NCI-H524 treated with DMSO at 0.1 percent for 48 hours (cell line): ENCODE measurements around the gene ARAP2.

ENCODE experiments used
- DNase-seq: peaks from one replicate; lab custom pipeline; 2025; lab: John Stamatoyannopoulos, UW

Gene ARAP2

GRCh38 chr4:36128689-36129088 lies 115.6 kb downstream of the ARAP2 start:
- no peak for DNase-seq

GRCh38 chr4:36123906-36124305 lies 120.4 kb downstream of the ARAP2 start:
- no peak for DNase-seq

GRCh38 chr4:36115312-36115711 lies 129.0 kb downstream of the ARAP2 start:
- DNase-seq = no peak

DNA sequence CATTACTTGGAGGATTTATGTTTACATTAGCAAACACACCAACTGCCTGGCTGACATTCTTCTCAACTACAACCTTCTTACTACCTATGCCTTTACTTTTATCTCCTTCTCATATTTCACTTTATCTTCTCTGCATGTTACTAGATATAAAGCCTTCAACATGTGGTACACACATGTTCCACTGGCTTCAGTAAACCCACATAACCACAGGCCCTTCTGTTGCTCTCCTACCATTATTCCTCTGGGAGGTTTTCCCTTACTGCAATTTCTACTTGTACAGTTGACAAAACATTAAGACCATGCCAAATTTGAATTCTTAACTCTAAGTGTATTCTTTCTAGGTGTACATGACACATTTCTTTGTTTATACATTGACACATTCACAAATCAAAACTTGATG lies 133.1 kb downstream of the ARAP2 start:
- peak; percentile 61 for DNase-seq

DNA sequence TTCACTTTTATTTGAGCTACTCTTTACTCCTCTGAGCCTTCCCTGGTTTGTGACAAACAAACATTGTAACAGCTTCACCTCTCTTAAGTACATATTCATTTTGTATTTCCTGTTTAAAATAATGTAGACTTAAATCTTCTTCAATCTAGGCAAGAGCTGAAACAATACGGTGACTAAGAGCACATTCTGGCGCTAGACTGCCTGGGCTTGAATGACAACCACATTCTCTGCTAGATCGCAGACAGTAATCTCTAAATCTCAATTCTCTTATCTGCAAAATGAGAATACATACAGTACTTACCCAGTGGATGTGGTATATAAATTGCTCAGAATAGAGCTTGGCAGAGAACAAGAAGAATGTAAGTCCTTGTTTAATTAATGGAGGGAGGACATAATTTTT lies 144.8 kb downstream of the ARAP2 start:
- DNase-seq = no peak

GRCh38 chr4:36094995-36095394 lies 149.3 kb downstream of the ARAP2 start:
- no peak for DNase-seq

GRCh38 chr4:36091997-36092396 lies 152.3 kb downstream of the ARAP2 start:
- DNase-seq = no peak

DNA sequence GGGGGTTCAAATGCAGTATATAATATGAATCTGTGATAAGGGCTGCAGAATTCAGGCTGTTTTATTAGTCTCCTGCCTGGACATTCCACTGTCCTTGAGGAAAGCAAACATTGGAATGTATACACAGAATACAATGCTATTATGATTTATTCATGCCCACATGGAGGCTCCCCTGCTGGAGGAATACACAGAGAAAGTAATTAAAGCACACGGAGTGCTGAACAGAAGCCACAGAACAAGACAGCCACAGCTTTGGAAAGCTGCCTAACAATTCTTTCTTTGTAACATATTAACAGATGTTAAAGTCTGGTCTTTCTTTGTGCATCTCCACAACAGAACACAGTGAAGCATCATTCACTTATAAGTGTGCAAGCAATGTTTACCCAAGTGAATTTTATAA lies 155.8 kb downstream of the ARAP2 start:
- DNase-seq = no peak

GRCh38 chr4:36086261-36086786 lies 158.0 kb downstream of the ARAP2 start:
- no peak for DNase-seq

DNA sequence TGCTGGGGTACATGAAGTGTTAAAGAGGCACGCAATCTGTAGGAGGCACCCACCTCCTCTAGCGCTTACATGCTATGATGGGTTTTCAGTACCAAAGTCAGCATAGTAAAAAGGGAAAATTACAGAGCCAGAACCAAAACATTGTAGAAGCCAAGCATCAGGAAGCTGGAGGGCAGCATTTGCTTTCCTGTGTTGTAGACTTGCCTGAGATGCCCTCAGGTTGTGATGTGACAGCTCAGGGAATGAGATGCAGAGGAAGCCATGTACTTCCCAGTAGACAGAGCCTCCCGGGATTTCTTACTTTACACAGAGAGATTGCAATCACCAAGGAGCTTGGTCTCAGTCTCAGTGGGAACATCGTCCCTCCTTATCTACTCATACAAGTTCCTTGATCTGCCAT lies 161.5 kb downstream of the ARAP2 start:
- no peak for DNase-seq

GRCh38 chr4:36081185-36081584 lies 163.1 kb downstream of the ARAP2 start:
- DNase-seq = no peak

DNA sequence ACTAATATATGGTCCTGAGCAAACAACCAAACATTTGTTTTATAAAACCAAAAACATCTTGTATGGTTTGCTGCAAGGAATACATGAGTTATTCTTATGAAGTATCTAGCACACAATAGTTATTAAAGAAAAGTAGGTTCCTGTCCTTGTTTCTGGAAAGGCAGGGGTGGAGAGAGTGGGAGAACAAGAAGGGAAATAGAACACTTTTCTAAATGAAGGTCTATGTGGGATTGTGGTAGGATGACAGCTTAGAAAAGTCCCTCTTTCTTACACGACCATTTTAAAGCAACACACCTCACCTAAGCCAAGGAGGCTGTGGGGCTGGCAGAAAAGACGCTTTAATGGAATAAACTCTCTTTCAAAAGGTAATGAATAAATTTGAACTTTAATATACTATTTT lies 164.6 kb downstream of the ARAP2 start:
- no peak for DNase-seq

- DNase-seq = no peak
These were observed 166.0 kb downstream of the ARAP2 start for GRCh38 chr4:36078319-36078718.

DNA sequence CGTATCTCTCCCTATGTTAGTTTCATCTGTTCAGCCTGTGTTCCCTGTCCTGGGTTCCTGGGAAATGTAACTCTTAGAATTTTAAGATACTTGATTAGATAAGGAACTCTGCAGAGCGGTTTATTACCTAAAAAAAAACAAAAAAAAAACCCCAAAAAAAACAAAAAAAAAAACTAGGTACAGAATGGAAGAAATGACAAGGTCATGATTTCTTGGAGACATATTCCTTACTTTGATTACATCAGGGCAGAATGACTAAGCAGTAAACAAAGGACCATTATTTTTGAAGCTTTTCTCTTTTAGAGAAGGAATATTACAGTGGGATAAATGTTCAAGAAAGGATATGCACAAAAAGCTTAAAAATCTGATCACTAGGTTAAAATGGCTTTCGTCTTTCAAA lies 171.8 kb downstream of the ARAP2 start:
- no peak for DNase-seq

DNA sequence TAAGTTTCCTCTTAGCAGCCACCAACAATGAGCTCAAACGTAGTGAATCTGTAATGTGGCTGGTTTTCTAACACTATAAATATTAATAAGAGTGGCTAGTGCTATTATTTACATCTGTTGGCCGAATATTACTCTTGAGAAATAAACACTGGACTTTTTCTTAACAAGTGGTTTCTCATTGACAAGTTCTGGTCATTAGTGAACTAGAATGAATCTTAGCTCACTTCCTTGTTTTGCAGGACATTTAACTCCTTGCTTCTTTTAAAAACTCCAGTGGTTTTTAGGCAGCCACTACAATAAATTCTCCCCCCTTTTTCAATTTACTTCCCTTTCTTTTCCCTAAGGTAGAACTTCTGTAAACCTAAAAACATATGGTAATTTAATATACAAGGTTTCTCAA lies 177.2 kb downstream of the ARAP2 start:
- no peak for DNase-seq

DNA sequence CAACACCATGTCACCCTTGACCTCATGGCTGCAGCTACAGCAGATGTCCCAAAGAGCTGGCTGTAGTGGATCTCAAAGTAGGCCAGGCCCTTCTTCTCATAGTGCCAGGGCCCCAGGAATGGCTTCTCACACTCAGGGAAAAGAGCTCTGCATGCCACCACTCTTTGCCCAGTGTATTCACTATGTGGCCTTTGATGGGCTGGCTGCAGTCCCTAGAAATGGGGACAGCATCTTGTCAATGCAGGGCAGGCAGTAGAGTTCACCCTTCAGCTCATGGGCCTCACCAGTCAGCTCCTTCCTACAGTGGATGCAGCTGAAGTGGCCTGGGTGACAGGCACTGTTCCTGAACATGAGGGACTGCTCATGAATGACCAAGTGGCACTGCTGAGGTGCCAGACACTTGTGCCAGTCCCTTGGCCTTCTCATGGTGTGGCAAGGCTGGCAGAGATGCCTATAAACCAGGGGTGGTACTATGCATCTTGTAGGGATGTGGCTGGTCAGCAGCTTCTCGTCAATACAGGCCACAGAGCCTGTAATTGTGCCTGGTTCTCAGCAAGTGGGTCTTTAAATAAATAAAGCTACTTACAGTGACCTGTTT lies 178.9 kb downstream of the ARAP2 start:
- no peak for DNase-seq

DNA sequence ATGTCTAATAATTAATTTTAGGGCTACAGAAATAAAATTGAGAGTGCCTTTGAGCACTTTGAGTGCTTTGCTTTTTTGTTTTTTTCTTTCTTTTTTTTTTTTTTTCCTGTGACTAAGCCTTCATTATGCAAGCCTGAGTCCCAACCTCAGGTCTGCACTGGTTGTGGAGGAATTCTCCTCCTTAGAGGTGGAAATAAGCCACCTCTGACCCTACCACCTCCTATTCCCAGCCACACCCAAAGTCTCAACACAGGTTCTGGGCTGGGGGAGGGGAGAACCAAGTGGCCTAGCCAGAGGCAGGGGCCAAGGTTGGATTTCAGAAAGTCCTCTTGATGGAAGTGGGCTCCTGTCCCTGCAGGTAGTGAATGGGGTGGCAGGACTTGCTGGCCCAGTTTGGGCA lies 180.2 kb downstream of the ARAP2 start:
- DNase-seq = no peak

- no peak for DNase-seq
These were observed 188.2 kb downstream of the ARAP2 start for GRCh38 chr4:36056136-36056535.

GRCh38 chr4:36054694-36055422 lies 189.5 kb downstream of the ARAP2 start:
- no peak for DNase-seq

DNA sequence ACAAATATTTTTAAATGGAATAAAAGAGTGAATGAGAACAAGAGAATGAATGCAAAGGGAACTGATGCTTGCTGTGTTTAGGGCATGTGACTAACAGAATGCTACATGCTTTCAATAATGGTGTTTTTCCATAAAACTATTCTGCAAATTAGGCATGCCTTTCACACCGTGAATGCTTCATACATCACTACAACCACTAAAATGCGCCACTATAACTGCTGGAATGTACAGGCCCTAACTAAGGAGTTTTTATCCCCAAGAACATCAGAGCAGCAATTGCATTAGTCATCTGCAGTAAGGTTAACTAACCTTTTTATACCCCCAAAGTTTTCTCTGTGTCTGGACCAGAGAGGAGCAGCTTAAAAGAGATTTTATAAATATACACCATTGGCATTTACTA lies 190.4 kb downstream of the ARAP2 start:
- no peak for DNase-seq

GRCh38 chr4:36051634-36052033 lies 192.7 kb downstream of the ARAP2 start:
- DNase-seq = no peak

GRCh38 chr4:36046026-36046425 lies 198.3 kb downstream of the ARAP2 start:
- no peak for DNase-seq

GRCh38 chr4:36043901-36044300 lies 200.4 kb downstream of the ARAP2 start:
- DNase-seq = no peak

GRCh38 chr4:36043241-36043640 lies 201.1 kb downstream of the ARAP2 start:
- no peak for DNase-seq
